NCI-H2029 (cell line): Measurements from ENCODE around the gene SMOC2.

Experiments used
- DNase-seq: peaks from one replicate; lab custom pipeline; 2025; lab: John Stamatoyannopoulos, UW

SMOC2 gene

GRCh38 chr6:168415993-168416530 is 24.9 kb upstream of the SMOC2 start:
- DNase-seq, result no peak

GRCh38 chr6:168416531-168416930 is 24.5 kb upstream of the SMOC2 start:
- DNase-seq, result no peak

- DNase-seq, result peak; percentile 90
Observed at GRCh38 chr6:168417191-168417590, 23.8 kb upstream of the SMOC2 start.

- DNase-seq, result no peak
Observed at GRCh38 chr6:168417679-168418557, 23.1 kb upstream of the SMOC2 start.

GRCh38 chr6:168418711-168419121 is 22.3 kb upstream of the SMOC2 start:
- DNase-seq, result no peak

- no peak for DNase-seq
Observed at GRCh38 chr6:168419569-168419968, 21.4 kb upstream of the SMOC2 start.

- no peak for DNase-seq
Observed at GRCh38 chr6:168420084-168420483, 20.9 kb upstream of the SMOC2 start.

GRCh38 chr6:168420706-168421105 is 20.3 kb upstream of the SMOC2 start:
- DNase-seq, result no peak

- DNase-seq, result no peak
Observed at GRCh38 chr6:168427184-168427583, 13.8 kb upstream of the SMOC2 start.

GRCh38 chr6:168428052-168428826 is 12.7 kb upstream of the SMOC2 start:
- no peak for DNase-seq

GRCh38 chr6:168428863-168429262 is 12.1 kb upstream of the SMOC2 start:
- no peak for DNase-seq

- DNase-seq, result no peak
Observed at GRCh38 chr6:168432196-168432595, 8.8 kb upstream of the SMOC2 start.

GRCh38 chr6:168433898-168434297 is 7.1 kb upstream of the SMOC2 start:
- no peak for DNase-seq

- DNase-seq, result no peak
Observed at GRCh38 chr6:168434505-168434904, 6.5 kb upstream of the SMOC2 start.

- no peak for DNase-seq
Observed at GRCh38 chr6:168437751-168438150, 3.2 kb upstream of the SMOC2 start.

- DNase-seq, result no peak
Observed at GRCh38 chr6:168438783-168439520, 2.0 kb upstream of the SMOC2 start.

- no peak for DNase-seq
Observed at GRCh38 chr6:168439794-168440450, 1.1 kb upstream of the SMOC2 start.

- DNase-seq, result peak; percentile 52
Observed at GRCh38 chr6:168441434-168442391, 729 bp downstream of the SMOC2 start.

GRCh38 chr6:168442646-168443045 is 1.7 kb downstream of the SMOC2 start:
- no peak for DNase-seq

- DNase-seq, result no peak
Observed at GRCh38 chr6:168447282-168447681, 6.3 kb downstream of the SMOC2 start.
